ENCODE measurements around the gene FGFR3. TPM values are rescaled to one million over a fixed set of nuclear protein-coding genes. Genes with fewer than 3 reads are reported as not detected.

FGFR3 gene
- total RNA-seq, 1 donor from 2014 or later: 11.3 TPM

DNA sequence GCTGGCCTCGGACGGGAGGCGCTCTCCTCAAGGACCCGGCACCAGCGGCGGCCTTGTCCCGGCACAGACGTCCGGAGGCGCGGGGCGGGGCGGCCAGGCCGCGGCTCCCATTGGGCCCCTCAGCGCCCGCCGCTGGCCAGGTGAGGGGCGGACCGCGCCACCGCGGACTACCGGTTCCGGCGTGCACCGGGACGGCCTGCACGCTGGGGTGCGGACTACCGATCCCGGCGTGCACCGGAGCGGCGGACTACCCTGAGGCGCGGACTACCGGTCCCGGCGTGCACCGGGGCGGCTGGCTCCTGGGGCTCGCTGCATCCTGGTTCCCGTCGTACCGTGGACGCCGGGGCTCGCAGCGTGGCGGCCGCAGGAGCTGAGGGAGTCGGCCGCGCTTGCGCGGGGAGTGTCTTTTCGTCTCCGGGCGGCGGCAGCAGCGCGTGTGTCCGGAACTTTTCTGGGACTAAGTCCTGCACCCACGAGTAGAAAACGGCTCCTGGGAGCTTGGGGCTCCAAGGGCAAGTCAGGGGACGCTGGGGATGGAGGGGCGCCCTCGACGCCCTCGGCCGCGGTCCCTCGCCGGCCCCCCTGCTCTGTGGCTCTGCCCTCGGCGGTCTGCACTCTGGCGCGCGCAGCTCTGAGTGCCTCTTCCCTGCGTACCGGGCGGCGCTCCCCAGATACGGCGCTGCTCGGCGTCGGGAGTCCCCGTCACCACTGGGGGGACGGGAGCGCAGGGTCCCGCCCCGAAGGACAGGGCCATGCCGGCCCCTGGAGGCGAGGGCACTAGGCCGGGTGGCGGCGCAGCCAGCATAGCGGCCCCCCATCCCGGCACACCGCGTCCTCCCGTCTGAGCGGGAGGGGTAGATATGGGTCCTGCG lies 63.2 kb downstream of the FGFR3 start, which contains the start of gene LETM1:
Gene LETM1, minus strand, starts transcription at position 86 of the 872 bp plus-strand sequence. CDS start 206 bp downstream, outside the sequence.
- no peaks in the 10 kb centered on the region for H3K36me3 Mint-ChIP-seq (ENCODE audit: unreplicated experiment)
- peak; percentile 92 for DNase-seq
- H3K4me3 Mint-ChIP-seq (ENCODE audit: unreplicated experiment): peak within 1 kb of the TSS; percentile 84
- peaks cover 19% of the 10 kb centered on the region for H3K27me3 Mint-ChIP-seq (ENCODE audit: unreplicated experiment)
- H3K4me1 Mint-ChIP-seq (ENCODE audit: low read depth, unreplicated experiment): peaks cover 2% of the 10 kb centered on the region
- H3K9me3 Mint-ChIP-seq (ENCODE audit: unreplicated experiment): peaks cover 2% of the 10 kb centered on the region
- TF ChIP-seq, protein P1, sequence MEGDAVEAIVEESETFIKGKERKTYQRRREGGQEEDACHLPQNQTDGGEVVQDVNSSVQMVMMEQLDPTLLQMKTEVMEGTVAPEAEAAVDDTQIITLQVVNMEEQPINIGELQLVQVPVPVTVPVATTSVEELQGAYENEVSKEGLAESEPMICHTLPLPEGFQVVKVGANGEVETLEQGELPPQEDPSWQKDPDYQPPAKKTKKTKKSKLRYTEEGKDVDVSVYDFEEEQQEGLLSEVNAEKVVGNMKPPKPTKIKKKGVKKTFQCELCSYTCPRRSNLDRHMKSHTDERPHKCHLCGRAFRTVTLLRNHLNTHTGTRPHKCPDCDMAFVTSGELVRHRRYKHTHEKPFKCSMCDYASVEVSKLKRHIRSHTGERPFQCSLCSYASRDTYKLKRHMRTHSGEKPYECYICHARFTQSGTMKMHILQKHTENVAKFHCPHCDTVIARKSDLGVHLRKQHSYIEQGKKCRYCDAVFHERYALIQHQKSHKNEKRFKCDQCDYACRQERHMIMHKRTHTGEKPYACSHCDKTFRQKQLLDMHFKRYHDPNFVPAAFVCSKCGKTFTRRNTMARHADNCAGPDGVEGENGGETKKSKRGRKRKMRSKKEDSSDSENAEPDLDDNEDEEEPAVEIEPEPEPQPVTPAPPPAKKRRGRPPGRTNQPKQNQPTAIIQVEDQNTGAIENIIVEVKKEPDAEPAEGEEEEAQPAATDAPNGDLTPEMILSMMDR (IDR thresholded peaks at IDR 0.05; ENCODE audit: partially characterized antibody, unreplicated experiment): no peak
- no peak within 1 kb of the TSS for H3K27ac Mint-ChIP-seq (ENCODE audit: unreplicated experiment)

DNA sequence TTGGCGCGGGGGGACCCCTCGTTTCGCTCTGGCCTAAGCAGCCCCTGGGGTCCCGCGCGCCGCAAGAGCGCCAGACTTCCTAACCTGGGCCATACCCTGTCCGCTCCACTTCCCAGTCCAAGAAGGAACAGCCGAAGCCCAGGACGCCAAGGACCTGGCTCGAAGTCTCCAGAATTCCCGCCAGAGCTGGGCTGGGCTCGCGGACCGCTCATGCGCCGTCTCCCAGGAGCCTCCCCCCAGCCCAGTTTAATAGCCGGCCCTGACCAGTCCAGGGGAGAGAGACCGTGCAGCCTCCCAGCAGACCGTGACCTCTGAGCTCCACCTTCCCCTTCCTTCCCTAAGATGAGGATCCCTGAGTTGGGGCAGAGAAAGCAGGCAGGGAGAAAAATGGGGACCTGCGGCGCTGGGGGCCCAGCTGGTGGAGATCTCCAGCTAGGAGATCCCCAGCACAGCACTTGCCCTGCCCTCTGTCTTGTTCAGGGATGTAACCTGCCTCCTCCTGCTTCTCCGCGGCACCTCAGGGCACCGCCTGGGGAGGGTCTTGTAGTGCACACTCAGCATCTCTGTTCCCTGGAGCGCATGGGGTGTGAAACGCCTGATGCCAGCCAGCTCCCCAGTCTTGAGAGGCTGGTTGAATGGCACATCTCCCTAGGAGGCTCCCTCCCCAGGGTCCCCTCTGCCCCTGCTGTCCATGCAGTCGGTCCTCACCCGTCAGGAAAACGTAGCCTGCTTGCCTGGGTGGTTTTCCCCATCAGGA lies 64.0 kb downstream of the FGFR3 start:
- no peak for DNase-seq
- Mint-ChIP-seq H3K9me3 (ENCODE audit: unreplicated experiment) (peaks cover 2% of the 10 kb centered on the region), H3K27me3 (ENCODE audit: unreplicated experiment) (peaks cover 14% of the 10 kb centered on the region), H3K4me1 (ENCODE audit: low read depth, unreplicated experiment) (no peaks in the 10 kb centered on the region), H3K4me3 (ENCODE audit: unreplicated experiment) (peak overlapping the region; percentile 72), H3K36me3 (ENCODE audit: unreplicated experiment) (no peaks in the 10 kb centered on the region), H3K27ac (ENCODE audit: unreplicated experiment) (no peak overlapping the region)
- TF ChIP-seq, protein P1 (IDR thresholded peaks at IDR 0.05; ENCODE audit: partially characterized antibody, unreplicated experiment): no peak

DNA sequence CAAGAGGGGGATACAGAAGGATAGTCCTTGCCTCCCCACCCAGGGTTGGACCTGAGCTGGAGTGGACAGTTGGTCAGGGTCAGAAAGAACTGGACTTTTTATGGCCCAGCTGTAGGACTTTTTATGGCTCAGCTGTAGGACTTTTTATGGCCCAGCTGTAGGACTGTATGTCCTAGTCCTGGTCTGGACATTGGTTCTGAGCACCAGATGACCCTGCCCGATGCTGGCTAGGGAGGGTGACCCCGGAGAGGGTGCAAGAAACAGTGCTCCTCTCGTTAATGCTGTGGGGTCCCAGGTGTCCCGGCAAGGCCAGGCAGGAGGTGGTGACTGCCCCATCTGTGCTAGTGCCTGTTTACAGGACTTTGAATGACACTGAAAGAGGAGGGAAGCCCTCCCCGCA lies 64.8 kb downstream of the FGFR3 start:
- peaks cover 2% of the 10 kb centered on the region for H3K9me3 Mint-ChIP-seq (ENCODE audit: unreplicated experiment)
- TF ChIP-seq, protein P1 (IDR thresholded peaks at IDR 0.05; ENCODE audit: partially characterized antibody, unreplicated experiment): no peak
- peaks cover 1% of the 10 kb centered on the region for H3K4me1 Mint-ChIP-seq (ENCODE audit: low read depth, unreplicated experiment)
- peaks cover 13% of the 10 kb centered on the region for H3K27me3 Mint-ChIP-seq (ENCODE audit: unreplicated experiment)
- no peak for DNase-seq
- H3K27ac Mint-ChIP-seq (ENCODE audit: unreplicated experiment): no peak overlapping the region
- H3K4me3 Mint-ChIP-seq (ENCODE audit: unreplicated experiment): no peak overlapping the region
- no peaks in the 10 kb centered on the region for H3K36me3 Mint-ChIP-seq (ENCODE audit: unreplicated experiment)

Other genes starting within 250 kb of the FGFR3 start
- 1.1 TPM for gene FAM53A, start 109.0 kb upstream of the FGFR3 start, total RNA-seq (ENCODE audit: unreplicated experiment)
- 25.0 TPM for gene SLBP, start 81.0 kb upstream of the FGFR3 start, total RNA-seq (ENCODE audit: unreplicated experiment)
- gene TMEM129, start 72.0 kb upstream of the FGFR3 start, total RNA-seq (ENCODE audit: unreplicated experiment): 23.8 TPM
- 23.0 TPM for gene TACC3, start 71.8 kb upstream of the FGFR3 start, total RNA-seq (ENCODE audit: unreplicated experiment)
- 48.5 TPM for gene LETM1, start 62.9 kb downstream of the FGFR3 start, total RNA-seq (ENCODE audit: unreplicated experiment)
- 138 TPM for gene NSD2, start 78.1 kb downstream of the FGFR3 start, total RNA-seq (ENCODE audit: unreplicated experiment)
- 39.6 TPM for gene NELFA, start 215.7 kb downstream of the FGFR3 start, total RNA-seq (ENCODE audit: unreplicated experiment)